Stimulated activated CD4-positive, alpha-beta T cell treated with anti-CD3 and anti-CD28 coated beads, Interleukin-15, amount 100 ng/mL, for 1 hour (primary cell): ENCODE results near the gene MIS18A.
"Not testable (repeated sequence)": the region's sequence is repeated elsewhere in the genome, so short reads cannot be mapped to it uniquely, and the experiment has no call there.

Experiments used
- DNase-seq, 2 donors: peaks; one replicate each; pipeline ENCODE4 v3.0.0-alpha.2; 2020; ENCODE audit warnings: low read depth in 1 of 2, low spot score in 1 of 2

MIS18A gene

DNA sequence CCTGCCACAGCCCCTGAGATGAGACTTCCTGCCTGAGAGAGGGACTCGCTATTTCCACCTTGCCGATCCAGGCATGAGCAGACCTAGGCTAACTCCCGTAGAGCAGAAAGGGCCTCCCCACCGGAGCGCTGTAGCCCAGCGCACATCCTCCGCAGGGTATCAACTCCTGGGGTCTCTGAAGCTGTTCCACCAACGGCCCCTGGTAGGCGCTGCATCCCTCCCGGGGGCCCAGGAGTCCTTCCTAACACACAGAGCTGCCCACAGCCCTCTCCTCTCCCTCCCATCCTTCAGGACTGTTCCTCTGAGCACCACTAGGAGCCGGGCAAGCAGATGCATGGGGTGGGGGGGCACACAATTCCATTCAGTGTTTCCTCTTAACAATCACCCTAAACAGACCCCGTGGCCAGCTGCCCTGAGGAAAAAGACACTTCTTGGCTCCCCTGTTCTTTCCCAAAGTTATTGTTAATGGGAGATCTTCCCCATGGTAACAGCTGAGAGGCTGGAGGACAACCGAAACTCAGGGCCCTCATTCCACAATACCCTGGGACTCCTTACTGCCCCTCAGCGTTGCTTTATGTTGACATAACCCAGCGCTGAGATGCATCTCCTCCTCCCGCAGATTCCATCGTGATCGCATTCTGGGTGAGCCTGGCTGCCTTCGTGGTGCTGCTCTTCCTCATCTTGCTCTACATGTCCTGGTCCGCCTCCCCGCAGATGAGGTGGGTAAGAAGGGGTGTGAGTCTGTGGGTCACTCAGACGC lies 27.4 kb upstream of the MIS18A start:
- DNase-seq: no peak

DNA sequence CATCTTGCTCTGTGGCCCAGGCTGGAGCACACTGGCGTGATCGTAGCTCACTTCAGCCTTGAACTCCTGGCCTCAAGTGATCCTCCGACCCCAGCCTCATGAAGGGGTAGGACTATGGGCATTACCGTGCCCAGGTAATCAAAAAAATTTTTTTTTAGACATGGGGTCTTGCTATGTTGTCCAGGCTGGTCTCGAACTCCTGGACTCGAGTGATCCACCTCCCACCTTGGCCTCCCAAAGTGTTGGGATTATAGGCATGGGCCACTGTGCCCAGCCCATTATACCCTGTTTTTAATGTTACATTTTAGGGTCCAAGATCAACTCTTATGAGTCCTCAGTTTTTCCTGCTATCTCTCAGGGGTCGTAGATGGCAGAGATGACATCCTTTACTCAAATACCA lies 26.1 kb upstream of the MIS18A start:
- DNase-seq: no peak

DNA sequence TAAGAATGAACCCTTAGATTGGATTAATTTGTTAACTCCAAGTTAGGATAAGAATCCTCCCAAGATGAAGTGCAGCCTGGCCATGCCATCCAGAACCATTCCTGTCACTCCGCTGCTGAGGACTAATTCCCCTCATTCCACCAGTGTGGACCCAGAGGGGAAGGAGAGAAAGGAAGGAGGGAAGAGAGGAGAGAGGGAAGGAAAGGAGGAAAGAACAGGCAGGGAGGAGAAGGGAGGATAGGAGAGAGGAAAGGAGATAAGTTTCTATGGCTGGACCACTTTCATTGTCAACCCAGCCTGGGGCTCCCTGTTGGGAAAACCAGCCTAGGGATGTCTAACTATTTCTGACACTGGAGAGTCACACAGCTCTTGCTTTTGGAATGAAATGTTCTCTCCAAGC lies 24.5 kb upstream of the MIS18A start:
- no peak for DNase-seq

DNA sequence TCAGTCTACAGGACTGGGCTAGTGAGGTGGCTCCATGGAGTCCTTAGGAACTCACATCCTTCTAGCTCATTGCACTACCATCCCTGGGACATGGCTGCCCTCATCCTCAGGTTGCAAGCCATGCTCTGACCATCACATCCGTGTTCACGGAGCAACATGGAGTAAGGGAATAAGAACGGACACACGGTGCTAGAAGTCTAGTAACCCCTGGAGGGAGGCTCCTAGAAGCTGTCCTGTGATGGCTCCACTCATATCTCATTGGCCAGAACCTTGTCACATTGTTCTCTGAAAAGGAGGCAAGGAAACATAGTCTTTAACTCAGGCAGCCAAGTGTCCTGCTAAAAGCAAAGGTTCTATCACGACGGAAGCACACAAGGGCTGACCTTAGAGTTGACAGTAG lies 23.7 kb upstream of the MIS18A start:
- DNase-seq: no peak

DNA sequence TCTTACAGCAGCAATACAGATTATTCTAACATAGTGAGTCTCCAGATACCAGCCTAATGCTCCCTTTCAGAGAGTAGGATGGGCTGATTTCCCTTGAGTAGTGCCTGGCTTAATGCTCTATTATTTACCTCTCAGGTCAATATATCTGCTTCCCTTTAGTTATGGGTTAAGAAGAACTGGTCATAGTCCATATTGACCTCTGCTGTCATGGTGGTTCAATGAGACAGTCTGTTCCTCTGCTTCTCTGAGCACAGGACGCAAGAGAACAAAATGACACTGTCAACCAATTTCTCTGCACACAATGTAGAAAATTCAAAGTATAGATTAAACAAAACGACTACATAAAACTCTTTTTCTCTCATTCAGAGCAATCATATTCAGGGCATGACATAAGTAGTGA lies 22.7 kb upstream of the MIS18A start:
- no peak for DNase-seq

DNA sequence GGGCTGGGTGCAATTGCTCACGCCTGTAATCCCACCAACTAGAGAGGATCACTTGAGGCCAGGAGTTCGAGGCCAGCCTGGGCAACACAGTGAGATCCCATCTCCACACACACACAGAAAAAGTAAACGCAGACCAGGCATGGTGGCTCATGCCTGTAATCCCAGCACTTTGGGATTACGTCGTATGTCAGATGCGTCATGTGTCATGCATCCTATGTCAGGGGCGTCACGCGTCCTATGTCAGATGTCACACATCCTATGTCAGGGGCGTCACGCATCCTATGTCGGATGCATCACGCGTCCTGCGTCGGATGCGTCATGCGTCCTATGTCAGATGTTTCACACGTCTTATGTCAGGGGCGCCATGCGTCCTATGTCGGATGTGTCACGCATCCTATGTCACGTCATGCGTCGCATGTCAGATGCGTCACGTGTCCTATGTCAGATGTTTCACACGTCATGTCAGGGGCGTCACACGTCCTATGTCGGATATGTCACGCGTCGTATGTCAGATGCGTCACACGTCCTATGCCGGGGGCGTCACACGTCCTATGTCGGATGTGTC lies 21.4 kb upstream of the MIS18A start:
- no peak for DNase-seq

DNA sequence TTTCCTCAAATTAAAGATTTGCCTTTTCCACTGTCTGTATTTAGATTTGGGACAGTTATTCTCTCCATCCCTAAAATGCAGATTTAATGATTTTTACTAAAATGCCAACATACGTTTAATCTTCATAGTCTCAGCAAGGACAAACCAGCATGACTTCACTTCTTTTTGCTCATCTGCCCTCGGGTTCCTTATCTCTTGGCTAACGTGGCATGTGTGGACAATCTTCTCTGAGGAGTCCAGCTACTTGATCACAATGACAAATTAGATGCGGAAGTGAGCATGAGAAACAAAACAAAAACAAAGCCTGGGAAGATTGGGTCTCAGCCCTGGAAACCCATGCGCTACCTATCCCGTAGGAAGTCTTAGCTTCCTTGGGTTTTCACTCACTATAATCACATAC lies 20.8 kb upstream of the MIS18A start:
- DNase-seq: no peak

DNA sequence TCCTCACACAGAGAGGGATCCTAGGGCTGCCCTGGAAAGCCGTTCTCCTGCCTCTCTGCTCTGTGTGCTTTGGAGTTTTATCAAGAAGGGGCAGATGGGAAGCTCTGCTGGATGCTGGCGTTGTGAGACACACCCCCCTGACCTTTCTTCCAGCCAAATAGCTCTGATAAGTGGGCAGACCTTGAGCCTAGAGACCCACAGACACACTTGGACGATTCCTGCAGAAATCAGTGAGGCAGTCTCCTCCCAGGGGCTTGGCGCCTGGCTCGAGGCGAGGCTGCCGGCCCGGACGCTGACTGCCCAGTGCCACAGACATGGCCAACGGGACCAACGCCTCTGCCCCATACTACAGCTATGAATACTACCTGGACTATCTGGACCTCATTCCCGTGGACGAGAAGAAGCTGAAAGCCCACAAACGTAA lies 19.8 kb upstream of the MIS18A start, which contains the start of gene MRAP:
MRAP (plus strand) TSS at position 198 of the 424 bp plus-strand sequence; CDS start at position 315, 117 bp downstream.
- no peak for DNase-seq

DNA sequence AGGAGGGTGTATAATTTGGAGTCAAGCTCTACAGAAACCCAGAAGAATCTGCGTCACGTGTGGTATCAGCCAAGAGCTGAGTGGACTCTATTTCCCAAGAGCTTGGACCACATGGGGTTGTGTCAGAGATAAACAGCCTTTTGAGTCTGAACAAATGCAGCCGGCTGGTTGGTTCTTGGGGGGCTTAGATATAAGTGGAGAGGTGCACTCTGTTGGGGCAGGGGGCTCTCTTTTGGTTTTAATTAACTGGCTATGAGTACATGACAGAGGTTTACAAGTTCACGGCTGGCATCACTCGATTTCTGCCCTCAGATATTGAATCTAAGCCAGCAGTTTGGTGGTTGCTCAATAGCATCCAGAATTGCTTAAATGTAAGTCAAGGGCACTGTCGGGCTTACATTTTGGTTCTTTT lies 19.3 kb upstream of the MIS18A start:
- DNase-seq: no peak

DNA sequence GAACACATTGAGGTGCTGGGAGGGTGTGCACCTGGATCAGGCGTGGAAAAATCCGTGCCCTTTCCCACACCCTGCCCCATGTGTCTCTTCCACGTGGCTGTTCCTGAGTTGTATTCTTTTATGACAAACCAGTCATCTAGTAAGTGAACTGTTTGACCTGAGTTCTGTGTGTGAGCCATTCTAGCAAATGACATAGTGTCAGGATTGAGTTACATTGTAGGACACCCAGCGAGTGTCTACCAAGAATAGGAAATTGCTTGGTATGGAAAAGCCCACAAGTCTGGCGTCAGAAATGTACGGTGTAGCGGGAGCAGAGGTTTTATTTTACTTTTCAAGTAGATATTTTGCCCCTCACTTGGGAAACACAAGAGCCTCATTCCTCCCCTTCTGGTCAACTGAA lies 18.6 kb upstream of the MIS18A start:
- no peak for DNase-seq

DNA sequence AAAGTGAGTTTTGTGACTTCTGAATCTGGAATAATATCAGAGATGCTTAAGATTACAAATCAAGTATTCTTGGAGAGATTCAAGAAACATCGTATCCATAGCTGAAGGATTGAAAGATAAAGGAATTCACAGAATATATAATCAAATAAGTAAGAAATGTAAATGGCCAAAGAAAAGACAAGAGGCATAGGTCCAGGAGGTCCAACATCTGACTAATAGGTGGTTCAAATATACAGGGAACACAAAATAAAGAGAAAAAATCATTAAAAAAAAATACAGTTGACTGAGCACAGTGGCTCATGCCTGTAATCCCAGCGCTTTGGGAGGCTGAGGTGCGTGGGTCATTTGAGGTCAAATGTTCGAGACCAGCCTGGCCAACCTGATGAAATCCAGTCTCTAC lies 6.6 kb upstream of the MIS18A start:
- DNase-seq: no peak

DNA sequence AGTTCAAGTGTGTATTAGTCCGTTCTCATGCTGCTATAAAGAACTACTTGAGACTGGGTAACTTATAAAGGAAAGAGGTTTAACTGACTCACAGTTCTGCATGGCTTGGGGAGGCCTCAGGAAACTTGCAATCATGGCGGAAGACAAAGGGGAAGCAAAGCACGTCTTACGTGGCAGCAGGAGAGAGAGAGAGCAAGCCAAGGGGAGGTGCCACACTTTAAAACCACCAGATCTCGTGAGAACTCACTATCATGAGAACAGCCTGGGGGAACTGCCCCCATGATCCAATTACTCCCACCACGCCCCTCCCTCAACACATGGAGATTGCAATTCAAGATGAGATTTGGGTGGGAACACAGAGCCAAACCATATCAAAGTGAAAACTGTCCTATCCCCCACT lies 4.1 kb upstream of the MIS18A start:
- no peak for DNase-seq

DNA sequence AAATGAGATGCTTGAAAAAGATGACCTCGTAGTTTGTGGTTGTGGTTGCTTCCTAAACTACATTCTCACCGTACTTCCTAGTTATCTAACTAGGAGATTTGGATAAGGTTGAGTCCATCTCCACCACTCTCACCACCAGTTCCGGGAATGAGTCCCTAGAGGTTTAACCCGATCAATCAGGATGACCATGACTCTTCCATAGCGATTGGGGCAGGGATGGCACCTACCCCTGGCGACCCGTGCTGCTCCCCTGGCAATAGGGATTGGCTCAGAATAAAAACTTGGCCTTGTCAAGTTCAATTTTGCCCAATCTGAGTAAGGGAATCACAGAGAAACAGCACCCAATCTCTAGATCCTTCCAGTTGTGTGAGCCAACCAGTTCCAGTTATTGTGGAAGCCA lies 2.7 kb upstream of the MIS18A start:
- no peak for DNase-seq

DNA sequence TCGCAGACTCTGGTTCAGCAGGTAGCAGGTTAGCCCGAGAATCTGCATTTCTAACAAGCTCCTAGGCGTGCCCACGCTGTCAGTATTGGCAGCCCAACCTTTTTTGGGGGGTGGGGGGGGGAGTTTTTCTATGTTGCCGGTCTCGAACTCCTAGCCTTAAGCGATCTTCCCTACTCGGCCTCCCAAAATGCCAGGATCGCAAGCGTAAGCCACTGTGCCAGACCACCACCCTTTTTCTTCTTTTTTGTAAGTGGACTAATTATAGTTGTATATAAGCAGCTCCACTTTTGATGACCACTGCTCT lies 480 bp upstream of the MIS18A start:
- no peak for DNase-seq

DNA sequence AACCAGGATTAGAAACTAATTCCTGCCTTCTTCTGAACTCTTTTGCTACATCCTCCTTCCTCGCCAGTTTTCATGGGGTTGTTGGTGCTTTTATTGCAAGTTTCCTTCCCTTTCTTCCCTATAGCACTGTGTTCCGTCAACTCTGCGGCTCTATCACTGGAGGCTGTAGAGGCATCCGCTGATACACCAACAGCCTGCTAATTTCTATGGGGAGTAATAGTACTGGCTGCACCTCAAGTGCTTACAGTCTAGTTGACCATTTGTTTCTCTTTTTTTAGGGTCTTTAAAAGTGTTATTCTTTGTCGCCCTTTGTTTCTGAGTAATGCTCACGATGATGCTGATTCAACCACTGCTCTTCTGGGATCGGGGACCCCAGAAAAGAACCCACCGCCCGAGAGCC lies 746 bp downstream of the MIS18A start:
- no peak for DNase-seq

DNA sequence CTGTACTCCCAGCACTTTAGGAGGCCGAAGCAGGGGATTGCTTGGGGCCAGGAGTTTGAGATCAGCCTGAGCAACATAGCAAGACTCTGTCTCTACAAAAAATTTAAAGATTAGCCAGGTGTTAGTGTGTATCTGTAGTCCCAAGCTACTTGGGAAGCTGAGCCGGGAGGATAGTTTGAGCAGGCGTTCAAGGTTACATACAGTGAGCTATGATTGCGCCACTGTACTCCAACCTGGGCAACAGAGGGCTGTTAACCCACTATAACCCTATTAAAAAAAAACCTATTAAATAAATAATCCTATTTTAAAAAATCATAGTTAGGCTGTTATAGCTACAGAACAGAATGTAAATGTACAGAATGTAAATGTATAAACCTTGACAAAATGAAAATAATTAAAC lies 2.2 kb downstream of the MIS18A start:
- DNase-seq: no peak

DNA sequence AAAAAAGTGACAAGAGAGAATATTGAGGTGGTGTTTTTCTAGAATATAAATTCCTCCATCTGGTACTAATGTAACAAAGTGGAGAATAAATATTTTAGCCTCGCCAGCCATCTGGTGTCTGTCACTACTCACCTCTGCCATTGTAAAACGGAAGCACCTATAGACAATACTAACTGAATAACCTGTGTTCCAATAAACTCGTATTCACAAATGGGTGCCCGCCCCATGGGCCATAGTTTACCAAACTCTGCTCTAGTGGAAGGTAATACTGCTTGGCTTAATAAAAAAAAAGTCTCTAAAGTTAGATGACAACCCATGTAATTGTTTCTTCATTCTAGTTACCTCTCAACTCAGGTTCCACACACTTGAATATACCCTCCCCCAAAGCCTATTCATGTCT lies 8.1 kb downstream of the MIS18A start:
- DNase-seq: no peak

DNA sequence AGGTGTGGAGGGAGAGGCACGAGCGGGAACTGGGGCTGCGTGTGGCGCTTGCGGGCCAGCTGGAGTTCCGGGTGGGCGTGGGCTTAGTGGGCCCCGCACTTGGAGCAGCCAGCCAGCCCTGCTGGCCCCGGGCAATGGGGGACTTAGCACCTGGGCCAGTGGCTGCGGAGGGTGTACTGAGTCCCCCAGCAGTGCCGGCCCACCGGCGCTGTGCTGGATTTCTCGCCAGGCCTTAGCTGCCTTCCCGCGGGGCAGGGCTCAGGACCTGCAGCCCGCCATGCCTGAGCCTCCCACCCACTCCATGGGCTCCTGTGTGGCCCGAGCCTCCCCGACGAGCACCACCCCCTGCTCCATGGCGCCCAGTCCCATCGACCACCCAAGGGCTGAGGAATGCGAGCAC lies 13.5 kb downstream of the MIS18A start:
- not testable (repeated sequence) for DNase-seq

DNA sequence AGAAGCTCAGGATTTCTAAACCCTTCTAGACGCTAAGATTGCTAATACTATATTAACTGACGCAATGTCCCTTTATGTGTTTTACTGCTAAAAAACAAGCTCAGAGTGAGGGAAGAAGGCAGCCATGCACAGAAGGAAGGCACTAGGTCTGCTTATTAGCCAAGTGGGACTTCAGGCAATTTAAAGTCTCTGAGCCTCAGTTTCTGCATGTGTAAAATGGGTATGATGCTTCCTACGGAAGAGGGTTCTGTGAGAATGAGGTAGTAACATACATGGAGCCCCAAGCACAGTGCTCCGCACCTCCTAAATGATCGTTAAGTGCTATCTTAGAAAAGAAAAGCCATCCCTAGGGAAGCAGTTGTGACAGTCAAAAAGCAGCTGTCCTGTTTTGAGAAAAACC lies 16.9 kb downstream of the MIS18A start:
- no peak for DNase-seq

DNA sequence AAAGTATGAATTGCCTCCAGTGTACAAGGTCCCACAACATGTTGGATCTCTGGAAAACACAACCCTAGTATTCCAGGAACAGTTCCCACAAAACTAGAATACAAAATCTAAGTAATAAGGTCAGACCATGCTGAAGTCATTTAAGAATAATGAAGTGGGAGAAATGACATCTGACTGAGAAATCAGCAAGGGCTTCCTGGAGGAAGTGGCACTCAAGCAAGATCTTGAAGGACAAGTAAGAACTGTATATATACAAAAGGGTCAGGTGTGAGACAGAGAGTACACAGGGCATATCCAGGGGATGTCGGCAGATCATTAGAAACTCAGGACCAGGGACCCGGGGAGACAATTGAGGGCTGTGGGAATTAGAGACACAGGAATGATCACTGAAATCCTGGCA lies 18.7 kb downstream of the MIS18A start:
- no peak for DNase-seq

DNA sequence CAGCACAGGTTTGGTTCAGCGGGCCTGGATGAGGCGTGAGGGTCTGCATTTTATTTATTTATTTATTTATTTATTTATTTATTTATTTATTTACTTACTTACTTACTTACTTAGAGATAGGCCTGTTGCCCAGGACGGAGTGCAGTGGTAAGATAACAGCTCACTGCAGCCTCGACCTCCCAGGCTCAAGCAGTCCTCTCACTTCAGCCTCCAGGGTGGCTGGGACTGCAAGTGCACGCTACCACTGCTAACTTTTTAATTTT lies 20.1 kb downstream of the MIS18A start:
- DNase-seq: not testable (repeated sequence)

DNA sequence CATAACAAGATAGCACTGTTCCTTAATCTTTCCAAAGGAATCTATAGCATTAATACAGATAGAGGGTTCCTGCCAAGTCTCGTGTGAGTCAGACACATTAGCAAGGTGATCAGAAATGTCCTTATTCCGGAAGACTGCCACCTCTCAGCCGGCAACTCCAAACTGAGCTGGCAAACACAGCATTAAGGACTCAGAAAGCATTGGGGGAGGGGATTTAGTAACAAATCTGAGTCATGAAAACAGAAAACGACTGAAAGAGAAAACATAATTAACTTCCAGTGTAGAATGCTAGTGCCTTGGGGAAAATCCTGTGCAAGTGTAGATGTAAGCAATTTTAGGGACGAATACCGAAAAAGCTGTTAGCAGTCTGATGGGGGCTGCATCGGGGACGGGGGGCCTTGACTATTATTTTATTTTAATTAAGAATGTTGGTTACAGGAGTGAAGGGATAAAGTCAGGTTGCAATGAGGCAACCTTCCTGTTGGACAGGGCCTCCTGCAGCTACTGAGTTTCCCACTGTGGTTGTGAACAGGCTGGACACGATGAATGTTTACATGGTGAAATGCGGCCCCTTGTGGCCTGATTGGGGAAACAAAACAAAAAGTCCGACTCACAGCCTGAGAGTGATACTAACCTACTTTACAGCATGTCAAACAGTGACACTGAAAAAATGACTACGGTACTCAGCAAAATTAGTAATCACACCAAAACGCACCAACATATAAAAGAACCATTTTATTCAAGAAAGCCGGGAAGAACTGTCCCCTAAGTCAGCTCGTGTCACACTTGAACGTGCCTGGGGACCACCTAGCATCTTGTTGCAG lies 20.7 kb downstream of the MIS18A start:
- no peak for DNase-seq
